ENCODE measurements around the gene LHFPL2.

LHFPL2 gene

GRCh38 chr5:78592735-78593386 lies 55.7 kb downstream of the LHFPL2 start:
- H3K9me3 ChIP-seq (ENCODE audit: control insufficient read depth in 5 of 5, low read length in 5 of 5) = no peaks in the 10 kb centered on the region
- peaks cover 15 to 64% (median 40%) of the 10 kb centered on the region in 5 donors for H3K4me1 ChIP-seq (ENCODE audit: control insufficient read depth in 5 of 5, insufficient read depth in 5 of 5, low read length in 5 of 5)
- H3K27ac ChIP-seq (ENCODE audit: low read depth, low read length) = no peak overlapping the region
- H3K9ac ChIP-seq (ENCODE audit: low read length in 5 of 5) = no peak overlapping the region
- H3K27me3 ChIP-seq (ENCODE audit: control insufficient read depth in 5 of 5, insufficient read depth in 4 of 5, low read length in 5 of 5) = no peaks in the 10 kb centered on the region
- H3K36me3 ChIP-seq (ENCODE audit: control insufficient read depth in 5 of 5, insufficient read depth in 5 of 5, low read length in 5 of 5) = no peaks in the 10 kb centered on the region
- no peak overlapping the region for H3K4me3 ChIP-seq (ENCODE audit: low read depth in 1 of 5, low read length in 5 of 5)

- H3K4me3 ChIP-seq (ENCODE audit: low read depth in 1 of 5, low read length in 5 of 5) = no peak overlapping the region
- no peak overlapping the region for H3K9ac ChIP-seq (ENCODE audit: low read length in 5 of 5)
- H3K27ac ChIP-seq (ENCODE audit: low read depth, low read length) = no peak overlapping the region
- H3K9me3 ChIP-seq (ENCODE audit: control insufficient read depth in 5 of 5, low read length in 5 of 5) = no peaks in the 10 kb centered on the region
- H3K4me1 ChIP-seq (ENCODE audit: control insufficient read depth in 5 of 5, insufficient read depth in 5 of 5, low read length in 5 of 5) = peaks cover 14 to 70% (median 47%) of the 10 kb centered on the region in 5 donors
- H3K36me3 ChIP-seq (ENCODE audit: control insufficient read depth in 5 of 5, insufficient read depth in 5 of 5, low read length in 5 of 5) = no peaks in the 10 kb centered on the region
- H3K27me3 ChIP-seq (ENCODE audit: control insufficient read depth in 5 of 5, insufficient read depth in 4 of 5, low read length in 5 of 5) = no peaks in the 10 kb centered on the region
Measured at GRCh38 chr5:78591972-78592700, 56.4 kb downstream of the LHFPL2 start.

GRCh38 chr5:78591138-78591612 lies 57.4 kb downstream of the LHFPL2 start:
- Histone ChIP-seq H3K27me3 (ENCODE audit: control insufficient read depth in 5 of 5, insufficient read depth in 4 of 5, low read length in 5 of 5) (no peaks in the 10 kb centered on the region), H3K36me3 (ENCODE audit: control insufficient read depth in 5 of 5, insufficient read depth in 5 of 5, low read length in 5 of 5) (no peaks in the 10 kb centered on the region), H3K9me3 (ENCODE audit: control insufficient read depth in 5 of 5, low read length in 5 of 5) (no peaks in the 10 kb centered on the region), H3K4me3 (ENCODE audit: low read depth in 1 of 5, low read length in 5 of 5) (no peak overlapping the region), H3K9ac (ENCODE audit: low read length in 5 of 5) (no peak overlapping the region), H3K27ac (ENCODE audit: low read depth, low read length) (no peak overlapping the region), H3K4me1 (ENCODE audit: control insufficient read depth in 5 of 5, insufficient read depth in 5 of 5, low read length in 5 of 5) (peaks cover 14 to 73% (median 49%) of the 10 kb centered on the region in 5 donors)

GRCh38 chr5:78589923-78590322 lies 58.6 kb downstream of the LHFPL2 start:
- Histone ChIP-seq H3K27me3 (ENCODE audit: control insufficient read depth in 5 of 5, insufficient read depth in 4 of 5, low read length in 5 of 5) (no peaks in the 10 kb centered on the region), H3K4me1 (ENCODE audit: control insufficient read depth in 5 of 5, insufficient read depth in 5 of 5, low read length in 5 of 5) (peaks cover 10 to 69% (median 40%) of the 10 kb centered on the region in 5 donors), H3K9ac (ENCODE audit: low read length in 5 of 5) (no peak overlapping the region), H3K36me3 (ENCODE audit: control insufficient read depth in 5 of 5, insufficient read depth in 5 of 5, low read length in 5 of 5) (no peaks in the 10 kb centered on the region), H3K4me3 (ENCODE audit: low read depth in 1 of 5, low read length in 5 of 5) (no peak overlapping the region), H3K9me3 (ENCODE audit: control insufficient read depth in 5 of 5, low read length in 5 of 5) (no peaks in the 10 kb centered on the region), H3K27ac (ENCODE audit: low read depth, low read length) (no peak overlapping the region)

- no peaks in the 10 kb centered on the region for H3K9me3 ChIP-seq (ENCODE audit: control insufficient read depth in 5 of 5, low read length in 5 of 5)
- H3K27me3 ChIP-seq (ENCODE audit: control insufficient read depth in 5 of 5, insufficient read depth in 4 of 5, low read length in 5 of 5) = no peaks in the 10 kb centered on the region
- H3K4me3 ChIP-seq (ENCODE audit: low read depth in 1 of 5, low read length in 5 of 5) = no peak overlapping the region
- no peak overlapping the region for H3K27ac ChIP-seq (ENCODE audit: low read depth, low read length)
- H3K4me1 ChIP-seq (ENCODE audit: control insufficient read depth in 5 of 5, insufficient read depth in 5 of 5, low read length in 5 of 5) = peaks cover 2 to 55% (median 26%) of the 10 kb centered on the region in 5 donors
- no peaks in the 10 kb centered on the region for H3K36me3 ChIP-seq (ENCODE audit: control insufficient read depth in 5 of 5, insufficient read depth in 5 of 5, low read length in 5 of 5)
- no peak overlapping the region for H3K9ac ChIP-seq (ENCODE audit: low read length in 5 of 5)
Measured at GRCh38 chr5:78588507-78588906, 60.1 kb downstream of the LHFPL2 start.

- H3K4me3 ChIP-seq (ENCODE audit: low read depth in 1 of 5, low read length in 5 of 5) = no peak overlapping the region
Measured at GRCh38 chr5:78587775-78588291, 60.7 kb downstream of the LHFPL2 start.

GRCh38 chr5:78587081-78587774 lies 61.3 kb downstream of the LHFPL2 start:
- Histone ChIP-seq H3K27ac (ENCODE audit: low read depth, low read length) (peak overlapping the region; percentile 5), H3K9me3 (ENCODE audit: control insufficient read depth in 5 of 5, low read length in 5 of 5) (no peaks in the 10 kb centered on the region), H3K36me3 (ENCODE audit: control insufficient read depth in 5 of 5, insufficient read depth in 5 of 5, low read length in 5 of 5) (no peaks in the 10 kb centered on the region), H3K4me3 (ENCODE audit: low read depth in 1 of 5, low read length in 5 of 5) (no peak overlapping the region), H3K27me3 (ENCODE audit: control insufficient read depth in 5 of 5, insufficient read depth in 4 of 5, low read length in 5 of 5) (no peaks in the 10 kb centered on the region), H3K4me1 (ENCODE audit: control insufficient read depth in 5 of 5, insufficient read depth in 5 of 5, low read length in 5 of 5) (peaks cover 2 to 44% (median 26%) of the 10 kb centered on the region in 5 donors), H3K9ac (ENCODE audit: low read length in 5 of 5) (no peak overlapping the region)

More at GRCh38 chr5:78587775-78588291, 60.7 kb downstream of the LHFPL2 start:
- no peaks in the 10 kb centered on the region for H3K36me3 ChIP-seq (ENCODE audit: control insufficient read depth in 5 of 5, insufficient read depth in 5 of 5, low read length in 5 of 5)
- no peaks in the 10 kb centered on the region for H3K27me3 ChIP-seq (ENCODE audit: control insufficient read depth in 5 of 5, insufficient read depth in 4 of 5, low read length in 5 of 5)
- peaks cover 2 to 48% (median 26%) of the 10 kb centered on the region in 5 donors for H3K4me1 ChIP-seq (ENCODE audit: control insufficient read depth in 5 of 5, insufficient read depth in 5 of 5, low read length in 5 of 5)
- H3K9me3 ChIP-seq (ENCODE audit: control insufficient read depth in 5 of 5, low read length in 5 of 5) = no peaks in the 10 kb centered on the region
- H3K9ac ChIP-seq (ENCODE audit: low read length in 5 of 5) = no peak overlapping the region
- peak overlapping the region; percentile 5 for H3K27ac ChIP-seq (ENCODE audit: low read depth, low read length)

- H3K9ac ChIP-seq (ENCODE audit: low read length in 5 of 5) = no peak overlapping the region
- H3K4me3 ChIP-seq (ENCODE audit: low read depth in 1 of 5, low read length in 5 of 5) = no peak overlapping the region
- no peak overlapping the region for H3K27ac ChIP-seq (ENCODE audit: low read depth, low read length)
- H3K4me1 ChIP-seq (ENCODE audit: control insufficient read depth in 5 of 5, insufficient read depth in 5 of 5, low read length in 5 of 5) = peaks cover under 1 to 36% (median 18%) of the 10 kb centered on the region in 5 donors
- H3K27me3 ChIP-seq (ENCODE audit: control insufficient read depth in 5 of 5, insufficient read depth in 4 of 5, low read length in 5 of 5) = no peaks in the 10 kb centered on the region
- no peaks in the 10 kb centered on the region for H3K9me3 ChIP-seq (ENCODE audit: control insufficient read depth in 5 of 5, low read length in 5 of 5)
- no peaks in the 10 kb centered on the region for H3K36me3 ChIP-seq (ENCODE audit: control insufficient read depth in 5 of 5, insufficient read depth in 5 of 5, low read length in 5 of 5)
Measured at GRCh38 chr5:78586251-78586650, 62.3 kb downstream of the LHFPL2 start.

GRCh38 chr5:78578015-78578414 lies 70.6 kb downstream of the LHFPL2 start:
- Histone ChIP-seq H3K9ac (ENCODE audit: low read length in 5 of 5) (no peak overlapping the region), H3K27ac (ENCODE audit: low read depth, low read length) (peak overlapping the region; percentile 7), H3K36me3 (ENCODE audit: control insufficient read depth in 5 of 5, insufficient read depth in 5 of 5, low read length in 5 of 5) (no peaks in the 10 kb centered on the region)

More at GRCh38 chr5:78578015-78578414, 70.6 kb downstream of the LHFPL2 start:
- H3K9me3 ChIP-seq (ENCODE audit: control insufficient read depth in 5 of 5, low read length in 5 of 5) = no peaks in the 10 kb centered on the region
- no peak overlapping the region for H3K4me3 ChIP-seq (ENCODE audit: low read depth in 1 of 5, low read length in 5 of 5)
- no peaks in the 10 kb centered on the region for H3K27me3 ChIP-seq (ENCODE audit: control insufficient read depth in 5 of 5, insufficient read depth in 4 of 5, low read length in 5 of 5)
- H3K4me1 ChIP-seq (ENCODE audit: control insufficient read depth in 5 of 5, insufficient read depth in 5 of 5, low read length in 5 of 5) = peaks cover 2 to 36% (median 32%) of the 10 kb centered on the region in 5 donors

All from subcutaneous abdominal adipose tissue (tissue), 5 donors.